ENCODE measurements around the gene RPRD1A. TPM values are rescaled to one million over a fixed set of nuclear protein-coding genes. Genes with fewer than 3 reads are reported as not detected.

RPRD1A gene
- polyA plus RNA-seq, 1 of the 3 experiments (the other 2 are of a cell fraction) = 28.9 TPM

DNA sequence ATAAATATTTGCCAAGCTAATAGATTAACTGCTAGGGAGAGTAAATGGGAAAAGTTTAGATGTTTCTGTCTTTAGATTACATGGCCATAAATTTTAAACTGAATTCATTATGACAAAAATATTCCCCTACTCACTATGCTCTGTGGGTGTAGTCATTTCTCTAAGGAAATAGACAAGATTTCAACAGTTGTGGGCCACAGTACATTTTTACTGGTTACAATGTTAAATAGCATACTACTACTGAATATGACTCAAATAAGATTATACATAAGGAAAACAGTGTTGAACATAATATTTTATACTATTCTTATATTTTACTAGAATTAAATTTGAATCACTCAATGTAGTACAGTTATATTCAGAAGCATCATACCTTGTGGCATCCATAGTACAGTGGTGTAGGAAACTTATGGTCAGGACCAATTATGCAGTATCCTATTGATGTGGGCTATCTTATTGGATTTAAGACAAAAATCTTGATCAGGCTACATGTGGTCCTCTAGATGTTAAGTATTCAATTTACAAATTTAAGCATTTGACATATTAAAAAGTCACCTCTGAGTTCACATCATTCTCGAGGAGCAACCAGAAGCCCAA, 33.0 kb downstream of the RPRD1A start:
- peaks cover 59% of the 10 kb centered on the region for H3K79me2 ChIP-seq (ENCODE audit: insufficient read depth)
- H3K4me1 ChIP-seq (ENCODE audit: control insufficient read depth in 1 of 2, insufficient read depth in 2 of 2, low read depth in 1 of 2, low read length in 1 of 2) = peaks cover 10 to 19% of the 10 kb centered on the region in 2 experiments; a peak in 3 of 4 replicates
- H3K4me2 ChIP-seq = no peak overlapping the region
- 0 out of 2 replicates have a peak, but pooled peaks cover 4% of the 10 kb centered on the region for H4K20me1 ChIP-seq (ENCODE audit: insufficient read depth)
- no peaks in the 10 kb centered on the region for H3K27me3 ChIP-seq (ENCODE audit: insufficient read depth)
- no peak overlapping the region for H2AFZ ChIP-seq (ENCODE audit: low read depth)
- 68% methylated on average over 1 of the region's 1 CpG for WGBS (ENCODE audit: low lambda C conversion rate)
- ChIA-PET POLR2A (no interaction called here), CTCF (interaction anchor here (1.3 kb wide), 1 partner anchor 30 kb away, joined by 3 read pairs; no protein-coding TSS in a partner anchor)
- H3K9me3 ChIP-seq = no peaks in the 10 kb centered on the region
- no peak for DNase-seq
- H3K4me3 ChIP-seq (ENCODE audit: low read depth in 2 of 2, low read length in 1 of 2) = no peak overlapping the region
- H3K9me2 ChIP-seq = no peaks in the 10 kb centered on the region
- H3K9ac ChIP-seq = no peak overlapping the region
- TF ChIP-seq POLR2AphosphoS5 (IDR thresholded peaks at IDR 0.05; ENCODE audit: low read depth, low read length) (no peak), NRF1 (IDR thresholded peaks at IDR 0.05; ENCODE audit: low read depth, low read length) (no peak), GATA2 (CRISPR knock-in tag; IDR thresholded peaks at IDR 0.05) (no peak), FOXM1 (IDR thresholded peaks at IDR 0.05; ENCODE audit: low read depth) (no peak), TEAD4 (IDR thresholded peaks at IDR 0.05; ENCODE audit: borderline replicate concordance, insufficient read depth) (no peak)
- H3K27ac ChIP-seq (ENCODE audit: low read depth in 2 of 2, low read length in 1 of 2) = peak overlapping the region in 1 of 2 experiments; percentile 93; a peak in 2 of 4 replicates
- H3F3A ChIP-seq (replicated peaks; ENCODE audit: insufficient read depth) = no peaks in the 10 kb centered on the region
- H3K36me3 ChIP-seq (replicated peaks in 1 of 2; ENCODE audit: control insufficient read depth in 1 of 2, insufficient read depth in 2 of 2, low read length in 1 of 2) = peaks cover 8 to 28% of the 10 kb centered on the region in 2 experiments

DNA sequence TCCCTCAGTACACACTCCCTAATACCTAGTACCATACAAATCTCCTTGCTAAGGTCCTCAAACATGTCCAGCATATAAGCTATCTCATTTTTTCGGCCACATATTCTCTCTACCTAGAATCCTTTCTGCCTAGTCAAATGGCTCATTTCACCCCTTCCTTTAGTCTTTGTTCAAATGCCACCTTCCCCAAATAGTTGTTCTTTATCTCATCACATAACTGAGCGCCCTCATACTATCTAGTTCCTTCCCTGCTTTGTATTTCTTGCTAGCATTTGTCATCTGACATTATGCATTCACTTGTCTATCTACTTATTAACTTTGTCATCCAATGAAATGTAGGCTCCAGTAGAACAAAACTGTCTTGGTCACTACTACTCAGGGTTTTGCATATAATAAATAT, 35.5 kb downstream of the RPRD1A start:
- TF ChIP-seq NFIC (IDR thresholded peaks at IDR 0.05; ENCODE audit: borderline replicate concordance) = no peak
- no peak for TF ChIP-seq JUND (IDR thresholded peaks at IDR 0.05)
- no peak for TF ChIP-seq NRF1 (IDR thresholded peaks at IDR 0.05; ENCODE audit: low read depth, low read length)
- no peak for TF ChIP-seq GATA2 (CRISPR knock-in tag; IDR thresholded peaks at IDR 0.05)
- no peak for TF ChIP-seq USF2 (IDR thresholded peaks at IDR 0.05; ENCODE audit: borderline replicate concordance, low read depth, low read length)
- no peak for TF ChIP-seq CHD2 (IDR thresholded peaks at IDR 0.05; ENCODE audit: low read length, partially characterized antibody)
- TF ChIP-seq USF1 (IDR thresholded peaks at IDR 0.05; ENCODE audit: borderline replicate concordance, low read depth) = no peak
- no peak for TF ChIP-seq MEF2A (IDR thresholded peaks at IDR 0.05; ENCODE audit: borderline replicate concordance, low read depth)
- TF ChIP-seq CTCF (IDR thresholded peaks at IDR 0.05) = no peak
- no peak for TF ChIP-seq GABPA (IDR thresholded peaks at IDR 0.05; ENCODE audit: low read depth)
- TF ChIP-seq FOXJ3 (CRISPR knock-in tag; IDR thresholded peaks at IDR 0.05) = no peak
- no peak for TF ChIP-seq SIN3A (IDR thresholded peaks at IDR 0.05; ENCODE audit: borderline replicate concordance, low read depth, low read length)
- TF ChIP-seq PBX3 (IDR thresholded peaks at IDR 0.05) = no peak

More for the DNA sequence above, 35.5 kb downstream of the RPRD1A start:
- WGBS (ENCODE audit: low lambda C conversion rate) = 92% methylated on average over 2 of the region's 2 CpGs
- Histone ChIP-seq H3K27me3 (ENCODE audit: insufficient read depth) (no peaks in the 10 kb centered on the region), H3K9ac (no peak overlapping the region), H2AFZ (ENCODE audit: low read depth) (no peak overlapping the region), H3K4me3 (ENCODE audit: low read depth in 2 of 2, low read length in 1 of 2) (no peak overlapping the region), H3K36me3 (replicated peaks in 1 of 2; ENCODE audit: control insufficient read depth in 1 of 2, insufficient read depth in 2 of 2, low read length in 1 of 2) (peaks cover 23 to 25% of the 10 kb centered on the region in 2 experiments), H4K20me1 (ENCODE audit: insufficient read depth) (0 out of 2 replicates have a peak, but pooled peaks cover 4% of the 10 kb centered on the region), H3K79me2 (ENCODE audit: insufficient read depth) (peaks cover 36% of the 10 kb centered on the region), H3F3A (replicated peaks; ENCODE audit: insufficient read depth) (no peaks in the 10 kb centered on the region), H3K9me3 (no peaks in the 10 kb centered on the region), H3K27ac (ENCODE audit: low read depth in 2 of 2, low read length in 1 of 2) (no peak overlapping the region), H3K4me2 (no peak overlapping the region), H3K4me1 (ENCODE audit: control insufficient read depth in 1 of 2, insufficient read depth in 2 of 2, low read depth in 1 of 2, low read length in 1 of 2) (peaks cover 10 to 19% of the 10 kb centered on the region in 2 experiments; a peak in 3 of 4 replicates), H3K9me2 (no peaks in the 10 kb centered on the region)
- CTCF ChIA-PET = interaction anchor here (0.9 to 5.1 kb wide), 3 partner anchors 14 to 368 kb away, joined by 3 to 22 read pairs (median 3); no protein-coding TSS in a partner anchor
- POLR2A ChIA-PET = no interaction called here
- DNase-seq = no peak

Measured in SK-N-SH (cell line).